NCI-H510A (cell line): ENCODE data around the gene CD300C.
"Not testable (repeated sequence)": the region's sequence is repeated elsewhere in the genome, so short reads cannot be mapped to it uniquely, and the experiment has no call there.

Experiments used
- DNase-seq: peaks from one replicate; lab custom pipeline; 2025; lab: John Stamatoyannopoulos, UW

CD300C gene

GRCh38 chr17:74531231-74531761 lies 14.6 kb downstream of the CD300C start, which contains the start of gene CD300LB:
CD300LB (minus strand) TSS chr17:74531475; CDS start chr17:74531350, 125 bp downstream.
- no peak for DNase-seq

DNA sequence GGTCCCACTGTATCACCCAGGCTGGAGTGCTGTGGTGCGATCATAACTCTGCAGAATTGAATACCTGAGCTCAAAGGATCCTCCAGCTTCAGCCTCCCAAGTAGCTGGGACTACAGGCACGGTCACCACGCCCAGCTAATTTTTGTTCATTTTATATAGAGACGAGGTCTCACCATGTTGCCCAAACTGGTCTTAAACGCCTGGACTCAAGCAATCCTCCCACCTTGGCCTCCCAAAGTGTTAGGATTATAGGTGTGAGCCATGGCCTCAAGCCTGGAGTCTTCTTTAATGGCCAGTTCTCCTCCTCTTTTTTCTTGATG lies 15.1 kb downstream of the CD300C start:
- DNase-seq, result no peak

DNA sequence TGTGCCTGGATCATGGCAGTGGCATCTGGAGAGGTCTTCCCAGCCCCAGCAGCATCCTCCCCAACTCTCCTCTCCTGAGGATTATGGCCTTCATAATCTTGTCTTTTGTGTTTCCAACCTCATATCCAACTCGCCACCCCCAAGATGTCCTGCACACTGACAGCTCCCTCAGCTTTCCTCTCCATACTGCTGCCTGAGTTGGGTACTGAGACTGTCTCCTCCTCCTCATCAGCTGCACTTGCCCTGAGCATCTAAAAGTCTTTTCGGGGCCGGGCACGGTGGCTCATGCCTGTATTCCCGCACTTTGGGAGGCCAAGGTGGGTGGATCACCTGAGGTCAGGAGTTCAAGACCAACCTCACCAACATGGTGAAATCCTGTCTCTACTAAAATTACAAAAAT lies 16.7 kb downstream of the CD300C start:
- DNase-seq, result no peak

DNA sequence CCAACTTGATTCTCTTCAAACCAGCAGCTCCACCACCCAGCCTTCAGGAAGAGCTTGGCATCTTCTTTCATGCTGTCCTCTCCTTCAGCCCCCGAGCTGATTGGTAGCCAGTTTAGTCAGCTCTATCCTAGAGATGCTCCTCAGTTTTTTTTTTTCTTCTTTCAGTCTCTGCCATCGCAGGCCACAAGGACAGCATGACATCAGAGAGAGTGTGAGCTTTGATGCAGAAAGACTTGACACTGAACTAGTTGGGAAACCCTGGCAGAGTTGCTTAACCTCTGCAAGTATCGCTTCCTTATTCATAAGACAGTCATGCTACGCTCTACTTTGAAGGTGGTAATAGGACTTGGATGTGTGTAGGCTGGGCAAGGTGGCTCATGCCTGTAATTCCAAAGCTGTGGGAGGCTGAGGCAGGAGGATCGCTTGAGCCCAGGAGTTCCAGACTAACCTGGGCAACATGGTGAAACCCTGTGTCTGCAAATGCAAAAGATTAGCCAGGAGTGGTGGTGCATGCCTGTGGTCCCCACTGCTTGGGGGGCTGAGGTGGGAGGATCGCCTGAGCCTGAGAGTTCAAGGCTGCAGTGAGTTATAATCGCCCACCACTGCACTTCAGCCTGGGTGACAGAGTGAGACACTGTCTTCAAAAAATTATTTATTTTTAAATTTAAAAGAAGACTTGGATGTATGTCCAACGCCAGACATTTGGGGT lies 17.3 kb downstream of the CD300C start:
- no peak for DNase-seq

- DNase-seq, result no peak
Observed at GRCh38 chr17:74527756-74528155, 18.2 kb downstream of the CD300C start.

GRCh38 chr17:74527081-74527480 lies 18.8 kb downstream of the CD300C start:
- DNase-seq, result no peak

GRCh38 chr17:74526681-74527080 lies 19.2 kb downstream of the CD300C start:
- no peak for DNase-seq

DNA sequence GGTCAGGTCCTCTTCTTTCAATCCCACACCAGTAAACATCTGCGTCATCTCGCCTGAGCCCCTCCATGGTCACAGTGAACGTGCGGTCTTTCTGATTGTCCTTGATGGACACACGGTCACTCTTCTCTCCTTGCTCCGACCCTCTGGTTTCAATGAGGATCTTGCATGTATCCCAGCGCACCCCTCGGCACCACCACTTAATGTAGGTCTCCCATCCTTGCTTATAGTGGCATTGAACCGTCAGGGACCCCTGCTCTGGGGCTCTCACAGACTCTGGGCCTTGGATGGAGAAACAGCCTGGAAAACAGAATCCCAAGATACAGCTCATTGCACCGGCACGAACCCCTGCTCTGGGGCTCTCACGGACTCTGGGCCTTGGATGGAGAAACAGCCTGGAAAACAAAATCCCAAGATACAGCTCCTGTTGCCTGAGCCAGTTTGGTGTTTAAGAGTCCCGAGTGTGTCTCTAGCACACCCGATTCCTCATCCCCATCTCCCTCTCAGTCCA lies 20.1 kb downstream of the CD300C start:
- DNase-seq, result no peak

- no peak for DNase-seq
Observed at GRCh38 chr17:74525465-74525725, 20.5 kb downstream of the CD300C start.

- DNase-seq, result no peak
Observed at GRCh38 chr17:74524653-74525464, 21.1 kb downstream of the CD300C start.

DNA sequence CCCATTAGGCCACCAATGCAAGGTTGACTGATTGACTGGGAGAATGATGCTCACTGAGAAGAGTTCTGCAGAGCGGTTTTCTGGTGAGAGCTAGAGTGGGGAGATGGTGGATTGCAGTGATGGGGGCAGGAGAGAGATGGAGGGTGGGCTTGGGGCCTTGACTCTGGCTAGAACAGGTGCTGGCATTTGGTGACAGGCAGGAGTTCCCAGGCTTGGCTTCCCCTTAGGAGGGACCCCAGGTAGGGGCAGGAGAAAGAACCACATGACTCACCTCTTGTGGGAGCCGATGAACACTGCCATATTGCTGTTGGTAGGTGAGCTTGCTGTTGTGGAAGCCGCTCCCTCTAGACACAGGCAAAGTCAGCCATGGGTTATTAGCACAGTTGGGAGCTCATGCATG lies 22.6 kb downstream of the CD300C start:
- no peak for DNase-seq

DNA sequence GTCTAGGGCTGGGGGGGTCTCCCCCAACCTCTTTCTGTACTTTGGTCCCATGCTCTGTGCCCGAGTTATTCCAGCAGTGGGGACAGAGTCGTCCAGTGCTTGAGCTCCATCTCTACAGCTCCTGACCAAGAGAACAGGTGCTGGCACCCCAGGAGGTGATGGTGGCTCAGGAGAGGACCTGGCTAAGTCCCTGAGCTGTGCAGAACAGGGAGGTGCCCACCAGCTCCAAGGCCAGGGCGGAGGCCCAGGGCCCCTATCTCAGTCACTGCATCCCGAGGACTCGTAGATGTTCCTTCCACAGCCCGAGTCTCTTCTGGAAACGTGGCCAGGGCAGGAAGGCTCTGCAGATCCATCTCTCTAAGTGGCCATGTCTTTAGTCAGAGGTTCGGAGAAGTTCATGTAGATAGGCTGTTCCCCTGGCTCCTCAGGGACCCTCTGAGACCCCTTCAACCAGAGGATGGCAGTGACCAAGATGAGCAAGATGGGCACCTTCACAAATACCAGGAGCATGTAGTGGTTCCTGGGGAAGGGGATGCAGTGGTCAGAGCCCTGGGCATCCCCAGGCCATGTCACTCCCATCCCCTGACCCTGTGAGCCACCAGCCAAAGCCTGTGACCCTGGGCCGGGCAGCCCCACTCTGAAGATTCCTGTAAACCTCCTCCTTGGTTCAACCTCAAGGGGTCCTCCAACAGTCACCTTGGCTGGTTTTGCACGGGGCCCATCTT lies 23.4 kb downstream of the CD300C start:
- no peak for DNase-seq

DNA sequence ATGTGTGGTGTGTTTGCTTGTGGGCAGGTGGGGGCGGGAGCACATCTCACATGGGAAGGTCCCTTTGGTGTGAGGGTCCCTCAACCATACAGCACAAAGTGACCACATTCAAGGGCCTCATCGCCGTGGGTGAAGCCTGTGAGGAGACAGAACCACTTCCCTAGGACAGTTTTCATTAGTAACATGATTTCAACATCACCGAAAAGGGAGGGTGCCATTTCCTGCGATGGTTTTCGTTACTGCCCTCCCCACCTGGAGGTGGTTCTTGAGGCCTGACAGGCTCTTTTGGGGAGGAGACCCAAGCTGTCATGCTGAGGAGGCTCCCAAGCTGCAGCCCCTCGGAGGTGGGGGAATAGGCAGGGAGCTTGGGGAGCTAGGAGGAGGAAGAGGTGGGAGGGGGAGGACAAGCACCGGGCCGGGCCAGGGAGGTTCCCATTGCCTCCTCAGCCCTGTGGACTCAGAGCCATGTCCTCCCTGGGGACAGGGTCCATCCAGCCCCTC lies 24.2 kb downstream of the CD300C start:
- no peak for DNase-seq

DNA sequence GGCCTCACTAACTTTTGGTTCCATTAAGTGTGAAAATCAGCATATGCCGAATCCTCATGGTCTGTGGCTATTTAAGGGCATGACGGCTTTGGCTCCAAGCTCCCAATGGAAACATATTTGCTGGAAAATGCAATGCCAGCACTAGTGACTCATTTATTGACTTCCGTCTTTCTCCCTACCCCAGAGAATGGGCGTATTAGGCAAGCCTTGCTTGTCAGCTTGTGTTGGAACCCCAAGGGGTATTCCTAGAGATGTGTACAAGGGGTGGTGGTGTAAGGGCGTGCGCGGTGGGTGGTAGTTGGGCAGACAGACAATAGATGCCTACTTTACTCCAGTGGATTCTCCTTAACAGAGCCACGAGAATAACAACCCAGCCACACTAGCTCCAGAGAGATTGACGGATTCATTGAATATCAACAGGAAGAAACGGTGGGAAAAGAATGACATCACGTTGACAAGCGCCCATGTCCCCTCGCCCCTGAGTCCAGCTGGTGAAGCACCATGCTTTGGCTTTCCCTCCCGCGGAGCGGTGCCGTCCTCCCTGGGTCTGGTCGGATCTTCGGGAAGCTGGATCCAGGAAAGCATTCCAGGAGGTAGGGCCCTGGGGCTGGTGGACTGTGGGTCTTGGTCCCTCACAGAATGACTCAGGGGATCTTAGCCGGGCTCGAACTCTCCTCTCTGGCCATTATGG lies 25.0 kb downstream of the CD300C start:
- DNase-seq, result no peak

DNA sequence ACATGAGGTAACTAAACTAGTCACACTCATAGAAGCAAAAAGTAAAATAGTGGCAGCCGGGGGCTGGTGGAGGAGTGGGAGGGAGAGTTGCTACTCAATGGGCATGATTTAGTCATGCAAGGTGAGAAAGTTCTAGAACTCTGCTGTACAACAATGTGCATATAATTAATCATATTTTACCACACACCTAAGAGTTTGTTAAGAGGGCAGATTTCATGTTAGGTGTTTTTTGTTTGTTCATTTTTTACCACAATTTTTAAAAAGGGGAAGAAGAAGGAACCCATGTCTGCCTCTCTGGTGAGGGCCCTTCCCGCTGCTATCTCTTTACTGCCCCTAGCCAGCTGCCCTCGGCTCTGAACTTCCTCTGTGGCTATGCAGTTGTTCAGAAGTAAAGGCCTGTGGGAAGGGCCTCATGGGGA lies 25.9 kb downstream of the CD300C start:
- no peak for DNase-seq

DNA sequence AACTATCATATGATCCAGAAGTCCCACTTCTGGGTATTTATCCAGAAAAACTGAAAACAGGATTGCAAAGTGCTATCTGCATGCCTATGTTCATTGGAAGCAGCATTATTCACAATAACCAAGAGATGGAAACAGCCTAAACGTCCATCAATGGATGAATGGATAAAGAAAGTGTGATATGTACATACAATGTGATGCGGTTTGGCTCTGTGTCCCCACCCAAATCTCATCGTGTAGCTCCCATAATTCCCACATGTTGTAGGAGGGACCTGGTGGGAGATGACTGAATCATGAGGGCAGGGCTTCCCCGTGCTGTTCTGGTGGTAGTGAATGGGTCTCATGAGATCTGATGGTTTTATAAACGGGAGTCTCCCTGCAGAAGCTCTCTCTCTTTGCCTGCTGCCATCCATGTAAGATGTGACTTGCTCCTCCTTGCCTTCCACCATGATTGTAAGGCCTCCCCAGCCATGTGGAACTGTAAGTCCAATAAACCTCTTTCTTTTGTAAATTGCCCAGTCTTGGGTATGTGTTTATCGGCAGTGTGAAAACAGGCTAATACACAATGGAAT lies 27.4 kb downstream of the CD300C start:
- not testable (repeated sequence) for DNase-seq

GRCh38 chr17:74516561-74517328 lies 29.2 kb downstream of the CD300C start:
- no peak for DNase-seq

GRCh38 chr17:74515941-74516340 lies 30.0 kb downstream of the CD300C start:
- no peak for DNase-seq

- no peak for DNase-seq
Observed at GRCh38 chr17:74514632-74515334, 31.1 kb downstream of the CD300C start.

- DNase-seq, result no peak
Observed at GRCh38 chr17:74513987-74514631, 31.8 kb downstream of the CD300C start.
